HCT116 (cell line): ENCODE results near the gene C6orf132. TPM values are rescaled to one million over a fixed set of nuclear protein-coding genes. Genes with fewer than 3 reads are reported as not detected.

ENCODE experiments used
- ATAC-seq: fragments of 200-7000 bp; cut with Tn5 transposase; 2 replicates; pipeline ENCODE4 v1.9.1; 2020; ENCODE audit warnings: mild to moderate bottlenecking, moderate library complexity
- BruUV-seq: library from RNA; stranded (reverse); fragments of 400-500 nt; replicated peaks from 2 replicates; lab custom pipeline; 2021; lab: Mats Ljungman, UMichigan
- CTCF ChIA-PET: fragments of 300-600 bp; sonication (Branson Sonifier 250); formaldehyde crosslinking; loops from one replicate; lab custom pipeline; 2021; ENCODE audit warnings: antibody characterized with exemption; lab: Charles Lee
- POLR2A ChIA-PET: fragments of 300-600, 350-600 bp; sonication (Branson Sonifier 250); formaldehyde crosslinking; loops from one replicate; lab custom pipeline; 2021; ENCODE audit warnings: antibody characterized with exemption; lab: Charles Lee
- RAD21 ChIA-PET, 2 experiments: fragments of 300-600 bp; sonication (Branson Sonifier 250); formaldehyde crosslinking; loops; one replicate each; lab custom pipeline; 2023; ENCODE audit warnings: low total read pairs in 2 of 2; ENCODE audit not compliant: uncharacterized antibody in 2 of 2, unreplicated experiment in 2 of 2, low non-redundant PET in 1 of 2; lab: Charles Lee
- DNase-seq: peaks from one replicate; pipeline ENCODE4 v3.0.0-alpha.2; 2010; ENCODE audit warnings: low read depth, low spot score
- H2AFZ ChIP-seq: fragments of 200-600 bp; shearing (Covaris generic), sonication (generic); 2 replicates; pipeline ENCODE4 v1.6.1; 2017; ENCODE audit warnings: low read depth, mixed run types, mixed read lengths, antibody characterized with exemption, low read length; ENCODE audit not compliant: poor library complexity, severe bottlenecking
- H3K27ac ChIP-seq: 2 replicates; pipeline ENCODE4 v1.5.1; 2012; ENCODE audit warnings: low read depth, low read length
- H3K27me3 ChIP-seq: fragments of 200-600 bp; sonication (generic); 2 replicates; pipeline ENCODE4 v1.6.1; 2016; ENCODE audit warnings: mixed run types, low read length, mixed read lengths; ENCODE audit not compliant: insufficient read depth
- H3K36me3 ChIP-seq, 2 experiments: fragments of 200-500 bp in 1 of 2; fragments of 200-600 bp in 1 of 2; sonication (Bioruptor generic) in 1 of 2; sonication (generic) in 1 of 2; 2 replicates each; pipeline versions ENCODE4 v1.5.1 to v1.6.1; 2014 to 2016; ENCODE audit warnings: low read length in 2 of 2, inconsistent platforms in 1 of 2, mixed read lengths in 1 of 2, mixed run types in 1 of 2; ENCODE audit not compliant: insufficient read depth in 2 of 2, control insufficient read depth in 1 of 2
- H3K4me1 ChIP-seq, 2 experiments: fragments of 200-600 bp in 1 of 2; sonication (generic) in 1 of 2; 2 replicates each; pipeline versions ENCODE4 v1.5.1 to v1.6.1; 2012 to 2017; ENCODE audit warnings: low read length in 2 of 2, inconsistent platforms in 1 of 2, mild to moderate bottlenecking in 1 of 2, mixed read lengths in 1 of 2, mixed run types in 1 of 2, moderate library complexity in 1 of 2; ENCODE audit not compliant: insufficient read depth in 2 of 2, control insufficient read depth in 1 of 2
- H3K4me2 ChIP-seq: fragments of 200-600 bp; sonication (generic); 2 replicates; pipeline ENCODE4 v1.6.1; 2017; ENCODE audit warnings: mixed run types, low read length, mixed read lengths
- H3K4me3 ChIP-seq, 2 experiments: fragments of 200-600 bp in 1 of 2; sonication (generic) in 1 of 2; replicated peaks in 1 of 2; 2 replicates each; pipeline ENCODE4 v1.5.1; 2011 to 2016; ENCODE audit warnings: low read length in 2 of 2, control low read depth in 1 of 2, low read depth in 1 of 2, mild to moderate bottlenecking in 1 of 2, mixed read lengths in 1 of 2, mixed run types in 1 of 2
- H3K79me2 ChIP-seq: fragments of 200-600 bp; sonication (generic); 2 replicates; pipeline ENCODE4 v1.6.1; 2017; ENCODE audit warnings: mild to moderate bottlenecking, mixed run types, low read length, moderate library complexity, mixed read lengths; ENCODE audit not compliant: insufficient read depth
- H3K9ac ChIP-seq: fragments of 200-600 bp; sonication (generic); 2 replicates; pipeline ENCODE4 v1.6.1; 2016; ENCODE audit warnings: low read length, mixed read lengths
- H3K9me2 ChIP-seq: fragments of 200-600 bp; sonication (generic), shearing (Covaris generic); 2 replicates; pipeline ENCODE4 v1.6.1; 2017; ENCODE audit warnings: mixed run types, mild to moderate bottlenecking, moderate library complexity; ENCODE audit not compliant: insufficient read depth
- H3K9me3 ChIP-seq, 2 experiments: fragments of 200-500 bp in 1 of 2; fragments of 200-600 bp in 1 of 2; sonication (Bioruptor generic) in 1 of 2; sonication (generic) in 1 of 2; 2 replicates each; pipeline ENCODE4 v1.6.1; 2014 to 2017; ENCODE audit warnings: low read length in 2 of 2, mixed read lengths in 2 of 2, inconsistent platforms in 1 of 2, low read depth in 1 of 2, mild to moderate bottlenecking in 1 of 2, mixed run types in 1 of 2, moderate library complexity in 1 of 2; ENCODE audit not compliant: control insufficient read depth in 1 of 2, insufficient read depth in 1 of 2
- H4K20me1 ChIP-seq: fragments of 200-600 bp; sonication (generic), shearing (Covaris generic); 2 replicates; pipeline ENCODE4 v1.6.1; 2017; ENCODE audit warnings: mixed run types, mild to moderate bottlenecking, moderate library complexity; ENCODE audit not compliant: insufficient read depth
- CBX3 ChIP-seq: IDR thresholded peaks from 2 replicates; pipeline ENCODE4 v1.6.1; 2012; ENCODE audit warnings: low read depth
- CEBPB ChIP-seq: IDR thresholded peaks from 2 replicates; pipeline ENCODE4 v1.6.1; 2012; ENCODE audit warnings: low read depth
- EGR1 ChIP-seq: IDR thresholded peaks from 2 replicates; pipeline ENCODE4 v1.6.1; 2012; ENCODE audit warnings: low read depth
- ELF1 ChIP-seq: IDR thresholded peaks from 2 replicates; pipeline ENCODE4 v1.6.1; 2012; ENCODE audit warnings: low read depth, borderline replicate concordance
- EZH2 ChIP-seq: fragments of 200-600 bp; sonication (generic); IDR thresholded peaks from 2 replicates; pipeline ENCODE4 v1.6.1; 2017; ENCODE audit warnings: antibody characterized with exemption, mixed run types
- EZH2phosphoT487 ChIP-seq: fragments of 200-600 bp; IDR thresholded peaks from 2 replicates; pipeline ENCODE4 v1.6.1; 2018; ENCODE audit warnings: antibody characterized with exemption, borderline replicate concordance
- POLR2A ChIP-seq: IDR thresholded peaks from 2 replicates; pipeline ENCODE4 v1.7.0; 2011; ENCODE audit warnings: borderline replicate concordance; ENCODE audit not compliant: insufficient read depth, insufficient read length; ENCODE audit errors: extremely low read depth
- SIN3A ChIP-seq: IDR thresholded peaks from 2 replicates; pipeline ENCODE4 v1.6.1; 2012; ENCODE audit warnings: low read depth
- SP1 ChIP-seq: IDR thresholded peaks from 2 replicates; pipeline ENCODE4 v1.6.1; 2012; ENCODE audit warnings: low read depth
- SRF ChIP-seq: IDR thresholded peaks from 2 replicates; pipeline ENCODE4 v1.6.1; 2012; ENCODE audit warnings: low read depth
- TCF7L2 ChIP-seq: IDR thresholded peaks from 2 replicates; pipeline ENCODE4 v1.7.0; 2011; ENCODE audit warnings: borderline replicate concordance, inconsistent platforms; ENCODE audit not compliant: insufficient read depth, insufficient read length; ENCODE audit errors: extremely low read depth
- intact Hi-C: fragments of 100-400 bp; cut with micrococcal nuclease; formaldehyde crosslinking; loops from 2 replicates; pipeline ENCODE4 v1.10.0; 2022
- total RNA-seq: library from RNA; stranded (reverse); gene quantifications from one replicate; pipeline ENCODE4 v1.2.1, GENCODE V29; 2021; ENCODE audit not compliant: unreplicated experiment
- TF ChIP-seq, protein P1 (sequence below): IDR thresholded peaks from 2 replicates; pipeline ENCODE4 v1.6.1; 2012; ENCODE audit warnings: low read depth

C6orf132 gene
- total RNA-seq, 1 experiment from 2014 or later: 18.9 TPM

DNA sequence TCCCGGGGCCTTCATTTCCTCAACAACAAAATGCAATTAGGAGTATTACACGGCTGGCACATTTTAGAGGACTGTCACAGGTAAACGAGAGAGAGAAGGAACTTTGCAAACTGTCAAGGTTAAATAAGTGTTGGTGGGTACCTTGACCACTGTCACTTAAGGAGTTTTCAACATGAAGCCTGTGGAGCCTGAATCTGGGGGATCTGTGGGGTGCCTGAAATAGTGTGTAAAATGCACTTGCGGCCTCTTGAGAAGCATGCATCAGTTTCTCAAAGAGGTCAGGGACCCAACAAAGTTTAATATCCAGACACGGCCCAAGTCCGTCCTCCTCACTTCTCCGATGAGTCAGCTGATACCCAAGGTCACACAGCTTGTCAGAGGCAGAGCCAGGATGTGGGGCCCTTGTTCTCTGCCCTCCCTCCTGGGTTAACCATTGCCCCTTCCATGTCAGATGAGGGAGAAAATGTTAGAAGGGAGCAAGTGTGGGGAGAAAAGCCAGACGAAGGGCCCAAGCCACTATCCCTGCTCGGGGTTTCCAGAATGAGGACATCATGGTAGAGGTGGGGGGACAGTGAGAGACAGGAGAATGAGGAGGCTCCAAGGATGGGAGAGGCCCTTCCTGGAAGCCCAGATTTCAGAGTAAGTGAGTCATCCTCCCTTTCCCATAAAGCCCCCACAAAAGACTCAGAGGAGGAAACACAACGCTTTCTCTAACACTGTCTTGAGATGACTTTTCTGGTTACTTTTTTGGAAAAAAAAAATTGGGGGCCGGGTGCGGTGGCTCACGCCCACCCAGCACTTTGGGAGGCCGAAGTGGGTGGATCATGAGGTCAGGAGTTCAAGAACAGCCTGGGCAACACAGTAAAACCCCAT, 42.2 kb downstream of the C6orf132 start:
- H2AFZ ChIP-seq: no peak overlapping the region

More for the DNA sequence above, 42.2 kb downstream of the C6orf132 start:
- no TSS peak for BruUV-seq
- Histone ChIP-seq H3K36me3 (0 out of 4 replicates have a peak, but pooled peaks cover 0 to 3% of the 10 kb centered on the region in 2 experiments), H3K27ac (peak overlapping the region; percentile 85), H3K4me3 (peak overlapping the region; percentile 1 to 31), H3K79me2 (no peaks in the 10 kb centered on the region), H3K4me2 (peak overlapping the region; percentile 86), H3K9ac (peak overlapping the region; percentile 49), H4K20me1 (no peaks in the 10 kb centered on the region), H3K4me1 (peaks cover 37 to 73% of the 10 kb centered on the region in 2 experiments), H3K27me3 (no peaks in the 10 kb centered on the region), H3K9me2 (no peaks in the 10 kb centered on the region), H3K9me3 (no peaks in the 10 kb centered on the region)
- POLR2A ChIA-PET: interaction anchor here (0.9 to 1.3 kb wide), 5 partner anchors 11 to 42 kb away, joined by 3 to 4 read pairs (median 4); partner anchors contain the start of gene C6orf132
- DNase-seq (no peak), ATAC-seq (peak; percentile 69)
- RAD21 ChIA-PET: interaction anchor here (0.6 to 1.1 kb wide), 3 partner anchors 18 to 95 kb away, joined by 3 to 4 read pairs (median 3); no protein-coding TSS in a partner anchor
- intact Hi-C loops: loop anchor here (5.0 kb wide), 1 partner anchor 42 kb away; the partner anchor contains the start of gene C6orf132
- CTCF ChIA-PET: interaction anchor here (0.6 to 1.8 kb wide), 6 partner anchors 12 to 498 kb away, joined by 3 to 5 read pairs (median 3); no protein-coding TSS in a partner anchor
- no peak for TF ChIP-seq SIN3A
- TF ChIP-seq EGR1: no peak
- TF ChIP-seq, protein P1, sequence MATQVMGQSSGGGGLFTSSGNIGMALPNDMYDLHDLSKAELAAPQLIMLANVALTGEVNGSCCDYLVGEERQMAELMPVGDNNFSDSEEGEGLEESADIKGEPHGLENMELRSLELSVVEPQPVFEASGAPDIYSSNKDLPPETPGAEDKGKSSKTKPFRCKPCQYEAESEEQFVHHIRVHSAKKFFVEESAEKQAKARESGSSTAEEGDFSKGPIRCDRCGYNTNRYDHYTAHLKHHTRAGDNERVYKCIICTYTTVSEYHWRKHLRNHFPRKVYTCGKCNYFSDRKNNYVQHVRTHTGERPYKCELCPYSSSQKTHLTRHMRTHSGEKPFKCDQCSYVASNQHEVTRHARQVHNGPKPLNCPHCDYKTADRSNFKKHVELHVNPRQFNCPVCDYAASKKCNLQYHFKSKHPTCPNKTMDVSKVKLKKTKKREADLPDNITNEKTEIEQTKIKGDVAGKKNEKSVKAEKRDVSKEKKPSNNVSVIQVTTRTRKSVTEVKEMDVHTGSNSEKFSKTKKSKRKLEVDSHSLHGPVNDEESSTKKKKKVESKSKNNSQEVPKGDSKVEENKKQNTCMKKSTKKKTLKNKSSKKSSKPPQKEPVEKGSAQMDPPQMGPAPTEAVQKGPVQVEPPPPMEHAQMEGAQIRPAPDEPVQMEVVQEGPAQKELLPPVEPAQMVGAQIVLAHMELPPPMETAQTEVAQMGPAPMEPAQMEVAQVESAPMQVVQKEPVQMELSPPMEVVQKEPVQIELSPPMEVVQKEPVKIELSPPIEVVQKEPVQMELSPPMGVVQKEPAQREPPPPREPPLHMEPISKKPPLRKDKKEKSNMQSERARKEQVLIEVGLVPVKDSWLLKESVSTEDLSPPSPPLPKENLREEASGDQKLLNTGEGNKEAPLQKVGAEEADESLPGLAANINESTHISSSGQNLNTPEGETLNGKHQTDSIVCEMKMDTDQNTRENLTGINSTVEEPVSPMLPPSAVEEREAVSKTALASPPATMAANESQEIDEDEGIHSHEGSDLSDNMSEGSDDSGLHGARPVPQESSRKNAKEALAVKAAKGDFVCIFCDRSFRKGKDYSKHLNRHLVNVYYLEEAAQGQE: no peak
- TF ChIP-seq SRF: no peak
- TF ChIP-seq SP1: no peak
- TF ChIP-seq ELF1: no peak
- TF ChIP-seq CEBPB: no peak
- no peak for TF ChIP-seq EZH2
- no peak for TF ChIP-seq CBX3
- no peak for TF ChIP-seq POLR2A
- no peak for TF ChIP-seq EZH2phosphoT487
- TF ChIP-seq TCF7L2: no peak
